Activated CD4-positive, alpha-beta T cell treated with anti-CD3 and anti-CD28 coated beads, Interleukin-2, amount 50 U/mL, for 48 hours (primary cell): ENCODE data around the gene BEND6.

Experiments
- DNase-seq, 2 experiments: peaks; one replicate each; pipeline ENCODE4 v3.0.0-alpha.2; 2020

BEND6 gene, protein sequence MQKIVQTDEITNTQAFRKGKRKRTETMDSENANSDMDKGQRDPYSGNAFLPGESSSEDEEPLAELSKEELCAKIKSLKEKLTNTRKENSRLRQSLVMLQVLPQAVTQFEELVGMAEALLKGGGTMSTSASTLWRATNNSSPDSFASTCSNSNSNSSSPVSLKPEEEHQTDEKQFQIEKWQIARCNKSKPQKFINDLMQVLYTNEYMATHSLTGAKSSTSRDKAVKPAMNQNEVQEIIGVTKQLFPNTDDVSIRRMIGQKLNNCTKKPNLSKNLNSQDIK

DNA sequence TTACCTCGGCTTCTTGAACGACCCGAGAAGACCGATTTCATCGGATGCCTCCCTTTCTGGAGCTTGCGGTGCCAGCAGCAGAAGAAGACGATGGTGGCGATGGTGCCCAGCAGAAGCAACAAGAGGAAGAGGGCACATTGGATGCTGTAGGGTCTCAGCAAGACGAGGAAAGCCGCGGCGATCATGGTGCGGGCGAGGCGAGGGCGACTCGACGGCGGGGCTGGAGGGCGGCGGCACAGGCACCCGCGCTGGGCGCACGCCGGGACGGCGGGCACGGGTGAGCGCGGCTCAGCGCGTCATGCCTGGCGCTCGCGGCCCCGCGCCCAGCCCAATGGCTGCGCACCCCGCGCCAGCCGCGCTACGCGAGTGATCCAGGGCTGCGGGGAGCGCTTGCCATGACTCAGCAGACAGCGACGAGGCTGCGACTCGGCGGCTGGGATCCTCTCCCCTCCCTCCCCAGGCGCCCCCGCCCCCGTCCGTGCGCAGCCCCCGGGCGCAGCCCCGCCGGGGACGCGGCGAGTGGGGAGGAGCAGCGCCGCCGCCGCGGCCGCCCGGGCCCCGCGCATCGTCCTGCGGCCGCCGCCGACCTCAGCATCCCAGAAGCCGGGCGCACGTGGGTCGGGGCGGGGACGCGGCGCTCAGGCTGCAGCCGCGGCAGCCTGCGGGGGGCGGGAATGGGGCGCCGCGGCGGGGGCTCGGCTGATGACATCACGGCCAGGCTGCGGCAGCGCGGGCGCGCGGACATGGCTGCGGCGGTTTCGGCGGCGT lies at the start of gene BEND6:
BEND6 (plus strand) TSS at position 705 of the 768 bp plus-strand sequence. CDS start 26,704 bp downstream, outside the sequence.
- peak; percentile 43 to 45 for DNase-seq

GRCh38 chr6:56905378-56905777 lies 49.5 kb upstream of the BEND6 start:
- DNase-seq = no peak

DNA sequence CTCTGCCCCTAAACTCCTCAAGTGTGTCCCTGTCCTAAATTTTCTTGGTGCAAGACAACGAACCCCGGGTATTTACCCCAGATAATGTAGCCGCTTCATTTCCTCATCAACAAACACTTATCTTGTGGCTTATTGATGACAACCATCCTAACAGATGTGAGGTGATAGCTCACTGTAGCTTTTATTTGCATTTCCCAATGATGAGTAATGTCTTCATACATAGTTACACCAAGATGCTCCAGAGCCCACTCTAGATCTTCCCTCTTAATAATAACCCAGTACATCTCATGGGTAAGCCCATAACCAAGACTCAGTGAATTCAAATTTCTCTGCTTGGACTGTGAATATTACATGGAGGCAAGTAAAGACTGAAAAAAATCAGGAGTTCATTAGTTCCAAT lies 48.2 kb upstream of the BEND6 start:
- no peak for DNase-seq

DNA sequence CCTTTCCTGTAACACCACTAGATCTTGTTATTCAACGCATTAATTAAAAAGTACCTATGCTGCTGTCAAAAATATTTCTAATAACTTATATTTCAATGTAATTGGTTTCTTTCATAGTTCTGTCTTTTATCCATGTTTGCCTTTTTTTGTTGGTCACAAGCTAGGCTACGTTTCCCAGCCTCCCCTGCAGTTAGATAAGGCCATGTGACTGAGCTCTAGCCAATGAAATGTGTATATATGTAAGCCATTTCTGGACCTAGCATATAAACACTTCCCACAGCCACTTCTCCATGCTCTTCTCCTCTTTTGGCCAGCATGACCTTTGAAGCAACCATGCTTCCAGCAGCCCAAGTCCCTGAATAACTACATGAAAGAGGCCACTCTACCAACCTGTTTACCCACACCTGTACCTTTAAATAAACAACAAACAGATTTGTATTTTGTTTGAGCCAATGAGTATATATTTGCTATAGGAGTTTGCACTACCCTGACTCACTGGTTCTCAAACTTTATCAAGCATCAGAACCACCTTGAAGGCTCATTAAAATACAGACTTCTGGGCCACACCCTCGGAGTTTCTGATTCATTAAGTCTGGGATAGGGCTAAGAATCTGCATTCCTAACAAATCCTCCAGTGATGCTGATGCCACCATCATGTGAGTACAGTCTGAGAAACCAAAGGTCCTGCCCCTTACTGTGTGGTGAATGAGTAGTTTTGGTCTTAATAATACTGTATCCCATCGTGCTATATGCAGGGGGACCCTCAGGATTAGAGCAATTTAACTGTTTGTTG lies 45.6 kb upstream of the BEND6 start:
- no peak for DNase-seq

GRCh38 chr6:56911847-56912246 lies 43.1 kb upstream of the BEND6 start:
- DNase-seq = no peak

- DNase-seq = no peak
Measured at GRCh38 chr6:56913285-56914074, 41.4 kb upstream of the BEND6 start.

DNA sequence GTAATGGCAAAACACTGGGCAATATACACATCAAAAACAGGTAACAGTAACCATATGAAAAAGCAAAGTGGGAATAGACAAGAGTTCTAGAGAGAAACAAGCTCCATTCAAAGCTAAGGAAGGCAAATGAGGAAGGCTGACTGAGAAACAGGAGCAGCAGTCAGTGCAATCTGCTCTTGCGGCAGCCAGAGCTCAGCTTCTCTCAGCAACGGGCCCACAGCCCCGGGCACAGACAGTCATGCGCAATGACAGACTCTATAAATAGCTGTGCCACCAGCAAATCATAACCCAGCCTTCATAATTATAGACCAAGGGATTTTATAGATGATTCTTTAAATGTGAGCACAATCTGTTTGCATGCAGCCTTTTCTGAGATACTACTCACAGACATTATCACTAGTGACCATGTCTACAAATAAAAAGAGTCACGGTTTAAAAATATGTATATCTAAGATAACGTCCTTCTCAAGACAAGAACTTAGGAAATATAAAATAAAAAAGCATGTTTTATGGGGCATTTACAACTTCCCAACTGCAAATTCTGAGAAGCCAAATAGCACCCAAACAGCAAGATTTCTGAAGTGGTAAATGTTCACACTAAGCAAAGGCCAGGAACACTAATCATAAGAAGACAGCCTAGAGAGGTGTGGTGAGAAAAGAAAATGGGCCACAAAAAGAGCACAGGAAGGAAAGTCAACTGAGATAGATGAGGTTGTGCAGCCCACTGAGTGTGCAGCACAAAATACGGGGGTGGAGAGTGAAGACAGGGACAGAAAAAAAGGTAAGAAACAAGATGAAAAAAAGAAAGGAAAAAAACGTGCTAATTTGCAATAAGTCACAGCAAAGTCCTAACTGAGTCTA lies 39.9 kb upstream of the BEND6 start:
- DNase-seq = no peak

GRCh38 chr6:56915832-56916231 lies 39.1 kb upstream of the BEND6 start:
- DNase-seq = no peak

- no peak for DNase-seq
Measured at GRCh38 chr6:56916849-56917551, 37.9 kb upstream of the BEND6 start.

GRCh38 chr6:56922645-56923044 lies 32.3 kb upstream of the BEND6 start:
- no peak for DNase-seq

- no peak for DNase-seq
Measured at GRCh38 chr6:56923565-56923964, 31.3 kb upstream of the BEND6 start.

GRCh38 chr6:56927538-56928453 lies 27.1 kb upstream of the BEND6 start:
- DNase-seq = no peak

DNA sequence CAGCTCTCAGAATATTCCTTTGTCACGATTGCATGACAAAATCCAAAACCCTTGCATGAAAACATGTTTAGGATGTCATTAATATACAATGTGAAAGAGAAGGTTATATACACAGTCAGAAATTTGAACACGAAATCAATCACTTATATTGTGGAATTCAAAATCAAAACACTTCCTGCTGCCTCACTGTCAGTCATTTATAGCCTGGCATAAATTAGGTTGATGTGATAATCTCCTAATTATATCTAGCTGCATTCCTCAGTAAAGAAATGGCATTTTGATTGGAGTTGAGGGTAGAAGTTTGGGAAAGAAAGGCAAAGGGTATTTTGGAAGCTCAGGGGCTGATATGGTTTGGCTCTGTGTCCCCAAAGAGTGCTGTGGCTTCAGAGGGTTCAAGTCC lies 24.1 kb upstream of the BEND6 start:
- DNase-seq = no peak

GRCh38 chr6:56932910-56933477 lies 21.9 kb upstream of the BEND6 start:
- no peak for DNase-seq

DNA sequence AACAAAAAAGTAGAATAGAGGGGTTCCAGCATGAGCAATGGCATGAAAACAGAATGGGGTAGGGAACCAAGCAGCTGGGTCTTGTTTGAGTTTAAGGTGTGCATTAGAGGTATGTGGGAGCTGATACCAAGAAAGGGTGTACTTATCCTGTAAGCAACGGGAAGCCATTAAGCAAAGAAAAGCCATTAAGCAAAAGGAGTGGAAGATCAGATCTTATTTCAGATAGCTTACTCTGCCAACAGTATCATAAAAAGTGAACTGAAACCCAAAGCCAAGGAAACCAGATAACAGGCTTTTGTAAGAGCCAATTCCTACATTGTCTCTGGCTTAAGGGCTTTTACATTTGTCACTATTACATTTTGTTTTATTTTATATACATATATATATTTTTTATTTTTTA lies 21.3 kb upstream of the BEND6 start:
- no peak for DNase-seq

GRCh38 chr6:56934876-56935275 lies 20.0 kb upstream of the BEND6 start:
- no peak for DNase-seq

- no peak for DNase-seq
Measured at GRCh38 chr6:56936466-56936865, 18.4 kb upstream of the BEND6 start.

- peak; percentile 23 to 39 for DNase-seq
Measured at GRCh38 chr6:56938649-56939191, 16.2 kb upstream of the BEND6 start.

DNA sequence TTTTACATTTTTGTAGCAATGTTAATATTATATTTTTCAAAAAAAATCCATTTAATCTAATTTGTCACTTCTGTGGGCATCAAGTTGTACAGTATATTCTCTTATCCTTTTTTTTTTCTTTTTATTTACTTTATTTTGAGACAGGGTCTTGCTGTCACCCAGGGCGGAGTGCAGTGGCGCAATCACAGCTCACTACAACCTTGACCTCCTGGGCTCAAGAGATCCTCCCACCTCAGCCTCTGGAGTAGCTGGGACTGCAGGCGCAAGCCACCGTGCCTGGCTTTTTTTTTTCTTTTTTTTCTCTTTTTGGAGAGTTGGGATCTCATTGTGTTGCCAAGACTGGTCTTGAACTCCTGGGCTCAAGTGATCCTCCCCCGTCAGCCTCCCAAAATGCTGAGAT lies 14.4 kb upstream of the BEND6 start:
- no peak for DNase-seq
